ENCODE measurements around the gene KCNIP4. TPM values are rescaled to one million over a fixed set of nuclear protein-coding genes. Genes with fewer than 3 reads are reported as not detected.
A peak's percentile ranks its signal among the peaks of the same experiment; 100 is the strongest.
"Not testable (repeated sequence)": the region's sequence is repeated elsewhere in the genome, so short reads cannot be mapped to it uniquely, and the experiment has no call there.

KCNIP4 gene
- total RNA-seq, result 16.7 TPM

GRCh38 chr4:21948347-21949072 is at the start of gene KCNIP4:
TSS of gene KCNIP4 (minus strand) at chr4:21948772.
- peak; percentile 49 to 57 for DNase-seq (ENCODE audit: low spot score in 2 of 2)
- FAIRE-seq, result no peak

- FAIRE-seq; DNase-seq (ENCODE audit: low spot score in 2 of 2): not testable (repeated sequence)
These were observed 48.0 kb upstream of the KCNIP4 start for GRCh38 chr4:21996618-21997017.

- FAIRE-seq (no peak), DNase-seq (ENCODE audit: low spot score in 2 of 2) (no peak)
These were observed 43.8 kb upstream of the KCNIP4 start for GRCh38 chr4:21992330-21992729.

- no peak for FAIRE-seq
- no peak for DNase-seq (ENCODE audit: low spot score in 2 of 2)
These were observed 43.0 kb upstream of the KCNIP4 start for GRCh38 chr4:21991562-21991961.

GRCh38 chr4:21991050-21991449 is 42.5 kb upstream of the KCNIP4 start:
- DNase-seq (ENCODE audit: low spot score in 2 of 2) (no peak), FAIRE-seq (no peak)

GRCh38 chr4:21989351-21989750 is 40.8 kb upstream of the KCNIP4 start:
- FAIRE-seq (no peak), DNase-seq (ENCODE audit: low spot score in 2 of 2) (no peak)

GRCh38 chr4:21986307-21986706 is 37.7 kb upstream of the KCNIP4 start:
- FAIRE-seq (no peak), DNase-seq (ENCODE audit: low spot score in 2 of 2) (no peak)

- no peak for FAIRE-seq
- DNase-seq (ENCODE audit: low spot score in 2 of 2), result no peak
These were observed 33.5 kb upstream of the KCNIP4 start for GRCh38 chr4:21982087-21982486.

GRCh38 chr4:21979196-21979595 is 30.6 kb upstream of the KCNIP4 start:
- FAIRE-seq (no peak), DNase-seq (ENCODE audit: low spot score in 2 of 2) (no peak)

GRCh38 chr4:21976166-21976565 is 27.6 kb upstream of the KCNIP4 start:
- DNase-seq (ENCODE audit: low spot score in 2 of 2) (no peak), FAIRE-seq (no peak)

- FAIRE-seq (no peak), DNase-seq (ENCODE audit: low spot score in 2 of 2) (no peak)
These were observed 25.3 kb upstream of the KCNIP4 start for GRCh38 chr4:21973850-21974249.

GRCh38 chr4:21964762-21965319 is 16.3 kb upstream of the KCNIP4 start:
- DNase-seq (ENCODE audit: low spot score in 2 of 2) (no peak), FAIRE-seq (no peak)

- FAIRE-seq, result no peak
- no peak for DNase-seq (ENCODE audit: low spot score in 2 of 2)
These were observed 14.1 kb upstream of the KCNIP4 start for GRCh38 chr4:21962691-21963090.

- no peak for DNase-seq (ENCODE audit: low spot score in 2 of 2)
- FAIRE-seq, result no peak
These were observed 12.2 kb upstream of the KCNIP4 start for GRCh38 chr4:21960793-21961192.

- FAIRE-seq, result no peak
- no peak for DNase-seq (ENCODE audit: low spot score in 2 of 2)
These were observed 6.3 kb upstream of the KCNIP4 start for GRCh38 chr4:21954916-21955315.

- FAIRE-seq (no peak), DNase-seq (ENCODE audit: low spot score in 2 of 2) (no peak)
These were observed 5.1 kb upstream of the KCNIP4 start for GRCh38 chr4:21953653-21954052.

GRCh38 chr4:21952549-21952948 is 4.0 kb upstream of the KCNIP4 start:
- DNase-seq (ENCODE audit: low spot score in 2 of 2), result no peak
- FAIRE-seq, result no peak

- DNase-seq (ENCODE audit: low spot score in 2 of 2) (no peak), FAIRE-seq (no peak)
These were observed 493 bp upstream of the KCNIP4 start for GRCh38 chr4:21949073-21949457.

GRCh38 chr4:21947791-21948346 is 703 bp downstream of the KCNIP4 start:
- DNase-seq (ENCODE audit: low spot score in 2 of 2), result no peak
- no peak for FAIRE-seq

GRCh38 chr4:21946858-21947257 is 1.7 kb downstream of the KCNIP4 start:
- FAIRE-seq, result no peak
- no peak for DNase-seq (ENCODE audit: low spot score in 2 of 2)

- DNase-seq (ENCODE audit: low spot score in 2 of 2) (no peak), FAIRE-seq (no peak)
These were observed 26.9 kb downstream of the KCNIP4 start for GRCh38 chr4:21921526-21922180.

- DNase-seq (ENCODE audit: low spot score in 2 of 2), result no peak
- no peak for FAIRE-seq
These were observed 32.8 kb downstream of the KCNIP4 start for GRCh38 chr4:21915761-21916160.

Measured in frontal cortex (tissue), 4 donors.